LNCAP (cell line): ENCODE measurements around the gene TXN2.

Source experiments
- CTCF ChIP-seq: fragments of 450-650 bp; IDR thresholded peaks from 2 replicates; pipeline ENCODE4 v1.5.1; 2017; ENCODE audit warnings: mild to moderate bottlenecking

Gene TXN2

GRCh38 chr22:36481393-36482168, at the start of gene TXN2:
Gene TXN2 (minus strand): TSS chr22:36481640. CDS start chr22:36480837, 803 bp downstream.
- TF ChIP-seq CTCF: no peak

- TF ChIP-seq CTCF: no peak
Measured at GRCh38 chr22:36528795-36529751, 47.6 kb upstream of the TXN2 start, which contains the start of gene EIF3D. Gene EIF3D (minus strand): TSS chr22:36529166. CDS start chr22:36526121, 3,045 bp downstream.

- no peak for TF ChIP-seq CTCF
Measured at GRCh38 chr22:36528341-36528740, 46.9 kb upstream of the TXN2 start.

GRCh38 chr22:36522662-36523061, 41.2 kb upstream of the TXN2 start:
- TF ChIP-seq CTCF: no peak

- no peak for TF ChIP-seq CTCF
Measured at GRCh38 chr22:36520423-36520822, 39.0 kb upstream of the TXN2 start.

- TF ChIP-seq CTCF: no peak
Measured at GRCh38 chr22:36514766-36515165, 33.3 kb upstream of the TXN2 start.

GRCh38 chr22:36512991-36513390, 31.6 kb upstream of the TXN2 start:
- TF ChIP-seq CTCF: no peak
